ENCODE data around the gene MAP7D2.
A peak's percentile ranks its signal among the peaks of the same experiment; 100 is the strongest.

The MAP7D2 gene

DNA sequence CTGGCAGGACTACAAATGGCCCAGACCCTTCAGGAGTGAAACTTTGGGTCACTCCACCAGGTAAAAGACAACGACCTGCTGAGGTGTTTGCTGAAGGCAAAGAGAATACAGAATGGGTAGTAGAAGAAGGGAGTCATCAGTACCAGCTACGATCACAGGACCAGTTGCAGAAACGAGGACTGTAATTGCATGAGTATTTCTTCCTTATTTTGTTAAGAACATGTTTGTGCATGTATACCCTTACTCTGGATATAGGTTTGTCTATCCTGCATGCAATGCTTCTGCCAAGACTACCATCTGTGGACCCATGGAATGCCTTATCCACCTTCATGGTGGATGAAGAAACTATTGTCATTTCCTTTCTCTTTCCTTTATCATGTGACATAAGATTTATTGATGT lies 77.7 kb downstream of the MAP7D2 start:
- no peak for DNase-seq (ENCODE audit: low spot score)

DNA sequence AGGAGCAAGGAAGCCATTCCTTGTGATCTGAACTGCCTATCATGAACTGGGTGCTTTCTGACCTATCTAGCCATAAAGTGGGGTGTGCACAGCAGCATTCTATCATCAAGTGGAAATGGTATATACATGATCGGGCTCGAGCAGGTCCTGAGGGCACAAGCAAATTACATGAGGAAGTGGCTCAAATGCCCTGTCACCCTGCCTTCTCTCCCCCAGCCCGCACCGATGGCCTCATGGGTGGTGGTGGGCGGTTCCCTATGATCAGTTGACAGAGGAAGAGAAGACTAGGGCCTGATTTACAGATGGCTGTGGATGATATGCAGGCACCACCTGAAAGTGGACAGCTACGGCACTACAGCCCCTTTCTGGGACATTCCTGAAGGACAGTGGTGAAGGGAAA lies 79.5 kb downstream of the MAP7D2 start:
- DNase-seq (ENCODE audit: low spot score): no peak

DNA sequence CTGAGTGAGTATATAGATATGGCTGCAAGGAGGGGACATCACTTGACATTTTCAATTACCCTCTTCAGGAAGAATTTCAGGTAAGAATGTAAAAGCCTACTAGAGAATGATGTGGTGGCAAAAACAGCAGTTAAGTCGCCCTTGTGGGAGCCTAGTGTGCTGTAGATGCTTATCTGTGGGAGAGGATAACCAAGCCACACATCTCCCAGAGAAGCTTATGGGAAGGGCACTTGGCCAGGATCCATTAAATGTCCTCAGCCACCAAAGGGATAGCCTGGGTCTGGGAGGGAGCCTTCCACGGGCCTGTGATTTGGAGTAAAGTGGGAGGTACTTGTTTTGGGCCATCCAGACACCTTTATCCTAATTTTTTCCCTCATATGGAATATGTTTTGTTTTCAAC lies 84.5 kb downstream of the MAP7D2 start:
- no peak for DNase-seq (ENCODE audit: low spot score)

DNA sequence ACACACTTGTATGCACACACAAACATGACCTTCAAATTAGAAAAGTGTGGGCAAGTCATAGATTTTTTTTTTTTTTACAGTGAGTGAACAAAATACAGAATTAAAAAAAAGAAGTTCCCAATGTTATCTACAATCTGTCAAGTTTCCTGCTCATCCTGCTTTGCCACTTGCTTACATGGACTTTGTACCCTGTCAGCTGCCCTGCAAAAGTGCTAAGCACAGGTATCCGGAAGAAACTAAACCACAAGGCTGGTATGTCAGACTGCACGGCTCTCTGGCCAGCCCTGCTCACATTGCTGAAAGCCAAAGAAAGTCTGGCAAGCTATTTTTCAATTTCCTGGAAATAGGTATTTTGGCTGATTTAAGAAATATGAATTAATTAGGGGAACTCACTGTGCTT lies 87.0 kb downstream of the MAP7D2 start:
- no peak for DNase-seq (ENCODE audit: low spot score)

DNA sequence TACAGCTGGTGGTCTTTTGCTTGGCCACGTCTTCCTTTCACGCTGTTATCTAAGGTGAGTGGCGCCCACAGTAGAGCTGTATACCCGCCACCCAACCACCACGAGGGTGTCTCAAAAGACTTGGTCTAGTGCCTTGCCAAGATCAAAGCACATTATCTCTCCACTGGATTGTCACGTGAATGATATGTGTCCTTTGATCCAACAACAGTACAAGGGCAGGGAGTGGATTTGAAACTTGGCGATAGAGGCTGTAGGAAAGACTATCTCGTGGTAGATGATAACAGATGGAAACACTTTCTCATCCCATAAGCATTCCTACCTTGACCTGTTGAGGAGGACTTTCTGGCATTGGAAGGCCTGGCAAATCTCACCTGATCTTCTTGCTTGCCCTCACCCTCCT lies 88.1 kb downstream of the MAP7D2 start:
- no peak for DNase-seq (ENCODE audit: low spot score)

DNA sequence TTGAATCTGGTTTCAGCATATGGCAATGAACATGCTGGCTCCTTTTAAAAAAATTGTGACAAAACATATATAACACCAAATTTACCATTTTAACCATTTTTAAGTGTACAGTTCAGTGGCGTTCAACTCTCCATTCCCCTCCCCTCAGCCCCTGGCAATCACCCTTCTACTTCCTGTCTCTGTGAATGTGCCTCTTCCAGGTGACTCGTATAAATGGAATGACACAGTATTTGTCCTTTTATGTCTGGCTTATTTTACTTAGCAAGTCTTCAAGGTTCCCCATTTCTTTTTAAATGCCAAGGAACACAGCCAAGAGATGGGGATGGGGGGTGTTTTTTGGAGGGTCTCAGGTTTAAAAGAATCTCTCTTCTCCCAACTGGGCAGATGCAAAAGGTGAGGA lies 90.4 kb downstream of the MAP7D2 start:
- DNase-seq (ENCODE audit: low spot score): no peak

DNA sequence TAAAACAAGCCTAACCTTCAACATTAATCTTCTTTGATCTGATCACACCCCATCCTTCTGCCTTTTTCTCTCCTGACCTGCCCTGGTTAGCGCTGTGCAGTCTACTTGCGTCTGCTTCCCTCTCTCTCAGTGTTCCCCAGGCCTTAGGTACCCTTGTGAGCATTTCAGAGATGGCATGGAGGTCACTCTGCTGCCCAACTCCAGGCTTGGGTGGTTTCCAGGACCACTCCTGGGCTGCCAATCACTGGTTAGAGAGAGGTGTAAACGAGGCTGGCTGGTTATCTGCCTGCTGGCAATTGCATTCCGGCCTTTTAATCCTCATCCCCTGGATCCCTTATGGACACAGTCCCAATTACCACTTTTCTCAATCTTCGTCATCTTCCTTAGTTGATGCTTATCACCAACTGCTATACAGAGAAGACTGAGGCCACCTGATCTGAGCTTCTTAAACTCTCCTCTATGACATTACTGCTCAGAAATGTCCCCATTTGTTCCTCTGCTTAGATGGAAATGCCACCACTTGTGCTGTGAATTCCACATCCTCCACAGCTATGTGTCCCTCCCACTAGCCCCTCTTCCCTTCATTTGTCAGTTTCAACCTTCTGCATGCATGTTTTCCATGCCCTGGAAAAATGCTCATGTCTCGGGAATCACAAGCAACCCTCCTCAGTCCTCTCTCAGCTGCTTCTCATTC lies 96.9 kb downstream of the MAP7D2 start:
- no peak for DNase-seq (ENCODE audit: low spot score)

DNA sequence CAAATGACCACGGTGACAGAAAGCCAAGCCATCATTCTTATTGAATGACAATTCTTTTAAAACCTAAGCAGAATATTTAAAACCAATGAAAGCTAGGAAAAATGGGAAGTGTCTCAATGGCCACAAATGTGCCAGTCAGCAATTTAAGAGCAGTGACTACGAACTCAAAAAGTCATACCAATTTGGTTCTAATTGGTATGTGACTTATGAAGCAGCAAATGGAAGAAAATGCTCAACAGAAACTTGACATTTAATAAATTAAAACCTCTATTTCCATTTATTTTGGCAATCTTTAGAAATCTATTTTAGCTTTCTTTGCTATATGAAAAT lies 100.1 kb downstream of the MAP7D2 start:
- DNase-seq (ENCODE audit: low spot score): no peak

DNA sequence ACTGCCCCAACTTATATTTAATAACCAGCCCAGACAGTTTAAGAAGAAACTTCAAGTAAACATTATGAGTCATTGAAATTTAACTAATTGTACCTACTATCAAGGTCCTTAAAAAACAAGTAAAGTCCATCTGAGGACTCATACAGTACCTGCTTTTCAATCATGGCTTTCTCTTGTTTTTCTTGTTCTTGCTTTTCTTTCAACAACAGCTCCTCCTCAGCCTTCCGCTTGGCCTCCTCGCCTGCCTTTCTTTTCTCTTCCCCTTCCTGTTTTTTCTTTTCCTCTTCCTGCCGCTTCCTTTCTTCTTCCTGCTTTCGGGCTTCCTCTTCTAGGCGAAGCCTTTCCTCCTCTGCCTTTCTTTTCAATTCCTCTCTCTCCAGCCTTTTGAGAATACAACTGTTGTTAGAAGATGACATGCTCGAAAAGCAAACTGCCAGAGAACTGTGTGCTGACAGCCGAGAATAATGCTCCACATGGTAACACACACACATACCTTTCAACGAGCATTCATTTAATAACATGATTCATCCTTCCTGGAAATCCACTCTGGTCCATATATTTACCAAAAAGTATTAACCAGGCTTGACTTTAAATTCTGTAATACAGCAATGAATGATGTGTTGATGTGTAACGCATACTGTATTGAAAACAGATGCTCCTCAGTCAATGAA lies 100.6 kb downstream of the MAP7D2 start:
- no peak for DNase-seq (ENCODE audit: low spot score)

DNA sequence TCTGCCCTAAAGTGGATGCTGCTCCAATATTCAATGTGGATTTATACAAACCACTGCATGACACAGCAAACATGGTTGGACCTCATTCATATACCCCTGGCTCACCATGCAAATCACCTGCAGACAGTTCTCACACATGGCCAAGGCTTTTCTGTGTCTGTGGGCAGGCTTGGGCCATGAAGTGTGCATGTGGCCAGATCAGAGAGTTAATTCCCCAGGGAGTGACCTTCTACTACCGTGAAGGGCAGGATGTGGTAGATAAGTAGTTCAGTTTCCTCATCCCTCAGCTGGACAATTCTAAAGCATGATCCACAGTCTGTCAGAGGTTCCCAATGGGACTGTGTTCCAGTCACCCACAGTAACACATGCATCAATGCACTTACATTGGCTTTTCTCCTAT lies 101.3 kb downstream of the MAP7D2 start:
- no peak for DNase-seq (ENCODE audit: low spot score)

DNA sequence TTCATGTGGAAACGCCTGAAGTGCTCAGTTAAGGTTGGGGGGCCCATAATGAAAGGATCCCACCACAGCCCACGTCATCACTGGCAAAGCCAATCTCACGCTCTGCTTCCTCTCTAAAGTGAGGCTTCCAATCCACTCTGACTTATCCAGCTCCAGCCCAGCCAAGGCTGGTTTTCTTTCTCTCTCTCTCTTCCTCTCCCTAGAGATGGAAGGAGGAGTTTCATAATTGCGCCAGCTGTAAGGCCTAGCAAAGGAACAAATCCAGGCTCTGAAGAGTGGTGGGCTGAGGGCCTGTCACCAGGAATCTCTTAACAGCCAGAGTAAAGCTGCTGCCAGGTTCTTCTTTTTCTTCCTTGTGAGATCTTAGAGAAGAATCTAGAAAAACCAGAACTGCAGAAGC lies 105.1 kb downstream of the MAP7D2 start:
- DNase-seq (ENCODE audit: low spot score): no peak

DNA sequence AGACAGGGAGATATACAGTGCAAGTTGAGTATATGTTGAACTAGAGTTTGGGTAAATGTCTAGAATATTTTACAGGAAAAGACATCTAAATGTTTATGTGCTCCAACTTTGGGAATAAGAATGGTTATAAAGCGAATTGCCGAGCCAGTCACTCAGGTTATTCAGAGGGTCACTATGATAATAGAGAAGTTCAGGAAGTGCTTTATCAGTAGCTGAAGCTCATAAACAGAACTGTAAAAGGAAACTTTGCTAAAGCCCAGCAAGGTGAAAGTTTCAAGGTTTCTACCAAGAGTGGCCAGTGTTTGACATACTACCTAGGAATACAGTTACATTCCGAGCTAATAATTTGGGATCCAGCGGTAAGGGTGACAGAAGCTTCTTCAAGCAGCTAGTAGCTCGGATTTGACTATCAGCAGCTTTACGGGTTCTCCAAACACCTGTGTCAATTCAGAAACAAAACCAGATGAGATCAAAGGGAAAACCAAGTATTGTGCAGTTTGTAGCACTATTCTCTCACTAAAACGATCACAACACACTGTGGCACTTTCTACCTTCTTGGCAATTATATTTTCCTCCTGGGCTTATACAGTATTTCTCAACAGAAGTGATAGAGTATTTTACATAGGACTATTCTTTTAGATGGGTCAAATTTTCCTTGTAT lies 108.6 kb downstream of the MAP7D2 start:
- DNase-seq (ENCODE audit: low spot score): no peak

DNA sequence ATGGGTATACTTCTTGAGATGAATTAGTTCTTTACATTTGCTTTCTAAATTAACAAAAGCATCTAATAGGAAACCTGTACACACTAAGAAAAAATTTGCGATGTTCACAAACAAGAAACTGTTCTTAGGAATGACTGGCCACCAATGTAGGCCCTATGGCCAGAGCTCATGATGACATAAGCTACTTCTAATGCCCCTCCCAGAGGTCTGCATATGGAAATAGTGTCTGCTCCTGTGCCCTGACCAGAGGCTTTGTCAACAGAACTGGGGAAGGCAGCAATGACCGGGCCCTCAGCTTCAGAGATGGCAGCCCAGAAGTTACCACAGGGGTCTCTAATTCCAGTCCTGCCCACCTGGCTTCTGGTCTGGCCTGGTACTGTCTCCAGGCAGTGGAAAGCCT lies 110.8 kb downstream of the MAP7D2 start:
- no peak for DNase-seq (ENCODE audit: low spot score)

DNA sequence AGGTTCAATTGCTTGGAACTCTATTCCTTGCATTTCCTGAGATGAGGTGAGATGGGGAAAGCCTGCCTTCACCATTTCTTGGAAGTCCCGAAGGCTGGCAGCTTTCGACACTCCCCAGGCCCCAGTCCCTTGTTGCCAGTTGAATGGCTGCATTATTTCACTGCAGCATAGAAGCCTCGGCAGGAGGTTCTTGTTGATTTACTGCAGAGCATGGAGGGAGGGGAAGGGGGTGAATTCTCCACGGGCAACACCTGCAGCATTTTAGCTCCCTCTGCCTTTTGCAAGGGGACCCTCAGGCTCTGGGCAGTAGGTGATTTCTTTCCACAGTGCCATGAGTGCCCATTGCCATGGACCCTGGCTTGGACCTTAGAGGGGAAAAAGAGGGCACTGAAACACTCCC lies 115.1 kb downstream of the MAP7D2 start:
- DNase-seq (ENCODE audit: low spot score): no peak

DNA sequence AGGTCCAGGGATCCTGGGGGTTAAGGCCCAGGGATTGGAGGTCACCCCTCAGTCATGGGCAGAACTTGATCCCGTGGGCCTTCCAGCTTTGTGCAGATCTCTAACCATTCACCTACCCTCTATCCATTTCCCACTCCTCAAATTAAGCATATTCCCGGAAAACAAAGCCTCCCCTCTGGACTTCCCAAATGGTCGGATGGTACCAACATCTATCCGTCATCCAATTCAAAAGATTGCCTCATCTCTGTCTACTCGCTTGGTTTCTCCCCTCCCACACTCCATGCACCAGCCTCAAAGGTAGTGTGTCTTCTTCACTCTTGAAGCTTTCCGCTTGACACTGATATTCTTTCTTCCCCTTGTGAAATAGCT lies 125.4 kb downstream of the MAP7D2 start:
- DNase-seq (ENCODE audit: low spot score): peak; percentile 3

DNA sequence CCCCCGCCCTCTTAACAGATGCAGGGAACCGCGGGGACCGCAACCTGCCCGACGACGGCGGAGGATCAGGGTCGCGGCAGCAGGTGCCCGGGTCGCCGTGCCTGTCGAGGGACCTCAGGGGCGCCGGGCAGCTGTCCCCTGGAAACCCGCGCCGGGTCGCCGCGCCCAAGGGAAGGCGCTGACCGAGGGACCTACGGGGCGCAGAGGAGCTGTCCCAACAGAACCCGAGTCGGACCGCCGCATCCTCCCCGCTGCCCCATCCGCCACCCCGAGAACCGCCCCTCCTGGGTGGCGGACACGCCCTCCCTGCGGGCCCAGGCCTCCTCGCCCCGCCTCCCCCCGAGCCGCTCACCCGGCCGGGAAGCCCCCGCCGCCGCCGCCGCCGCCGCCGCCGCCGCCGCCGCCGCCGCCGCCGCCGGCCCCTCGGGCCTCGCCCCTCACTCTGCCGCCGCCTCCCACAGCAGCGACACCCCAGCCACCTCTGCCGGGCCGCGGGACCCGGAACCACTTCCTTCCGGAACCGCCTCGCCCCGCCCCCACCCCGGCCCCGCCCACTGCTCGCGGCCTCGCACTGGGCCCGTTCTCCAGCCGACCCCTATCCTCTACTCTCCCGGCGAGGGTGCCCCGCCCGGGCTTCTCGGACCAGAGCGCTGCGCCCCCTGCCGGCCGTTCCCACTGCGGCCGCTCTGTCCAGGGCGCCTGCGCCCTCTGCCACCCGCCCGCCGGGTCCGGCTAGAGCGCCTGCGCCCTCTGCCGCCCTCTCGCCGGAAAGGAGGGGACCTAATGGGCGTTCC lies 126.0 kb downstream of the MAP7D2 start, which contains the start of gene BCLAF3:
Gene BCLAF3, minus strand, starts transcription at position 506 of the 794 bp plus-strand sequence. CDS start 20,797 bp downstream, outside the sequence.
- DNase-seq (ENCODE audit: low spot score): peak; percentile 89

DNA sequence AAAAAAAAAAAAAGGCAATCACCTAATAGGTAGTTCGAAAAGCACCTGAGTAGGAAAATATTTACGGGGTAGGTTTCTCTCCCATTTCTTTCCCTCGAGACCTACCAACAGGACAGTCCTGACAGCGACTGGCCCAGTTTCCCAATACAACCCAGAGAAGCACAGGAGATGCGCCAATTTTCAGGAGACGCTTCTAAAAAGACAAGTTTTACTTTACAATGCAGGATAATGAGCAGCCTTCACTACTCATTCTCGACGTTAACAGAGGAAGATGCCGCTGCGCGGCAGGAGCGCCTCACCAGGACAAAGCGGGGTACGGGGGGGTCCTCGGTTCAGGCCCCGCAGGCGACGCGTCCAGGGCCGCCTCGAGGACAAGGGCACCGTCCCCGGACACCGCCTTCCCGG lies 126.6 kb downstream of the MAP7D2 start:
- DNase-seq (ENCODE audit: low spot score): peak; percentile 2

DNA sequence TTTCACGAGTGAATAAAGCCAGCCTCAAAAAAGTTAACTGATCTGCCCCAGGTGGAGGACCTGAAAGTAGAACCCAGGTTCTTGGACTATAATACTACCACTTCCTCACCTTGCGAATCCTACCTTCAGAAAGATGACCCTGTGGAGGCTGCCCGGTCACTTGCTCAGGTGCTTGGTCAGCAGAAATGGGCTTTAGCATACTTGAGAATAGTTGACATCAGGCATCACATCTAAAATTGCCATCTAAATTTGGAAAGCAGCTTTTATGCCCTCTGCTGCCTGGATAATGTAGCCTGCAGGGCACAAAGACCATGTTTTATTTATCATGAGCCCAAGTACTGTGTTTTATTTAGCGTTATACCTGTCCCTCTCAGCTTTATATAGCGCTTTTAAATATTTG lies 128.9 kb downstream of the MAP7D2 start:
- DNase-seq (ENCODE audit: low spot score): no peak

DNA sequence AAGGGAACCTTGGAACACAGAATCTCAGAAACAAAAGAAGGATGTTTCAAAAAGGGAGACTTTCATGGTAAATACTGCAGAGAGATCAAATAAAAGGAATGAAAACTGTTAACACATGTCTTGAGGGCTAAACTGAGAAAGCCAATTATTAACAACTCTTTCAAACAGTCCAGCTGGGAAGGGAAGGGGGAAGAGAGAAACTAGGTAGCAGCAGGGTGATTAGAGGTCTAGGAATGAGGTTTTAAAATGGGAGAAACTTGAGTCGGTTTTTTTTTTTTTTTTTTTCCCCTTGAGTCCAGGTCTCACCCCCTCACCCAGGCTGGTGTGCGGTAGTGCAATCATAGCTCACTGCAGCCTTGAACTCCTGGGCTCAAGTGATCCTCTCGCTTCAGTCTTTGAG lies 130.2 kb downstream of the MAP7D2 start:
- DNase-seq (ENCODE audit: low spot score): no peak

DNA sequence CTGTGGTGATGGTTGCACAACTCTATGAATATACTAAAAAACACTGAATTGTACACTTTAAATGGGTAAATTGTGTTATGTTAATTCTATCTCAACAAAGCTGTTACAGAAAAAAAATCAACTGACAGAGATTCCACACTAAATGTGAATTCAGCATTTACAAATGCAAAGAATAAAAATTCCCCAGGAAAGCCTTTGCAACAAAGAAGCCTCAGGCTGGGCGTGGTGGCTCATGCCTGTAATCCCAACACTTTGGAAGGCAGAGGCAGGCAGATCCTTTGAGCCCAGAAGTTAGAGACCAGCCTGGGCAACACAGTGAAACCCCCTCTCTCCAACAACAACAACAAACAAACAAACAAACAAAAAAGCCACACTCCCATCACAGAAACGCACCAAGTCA lies 134.8 kb downstream of the MAP7D2 start:
- DNase-seq (ENCODE audit: low spot score): no peak

DNA sequence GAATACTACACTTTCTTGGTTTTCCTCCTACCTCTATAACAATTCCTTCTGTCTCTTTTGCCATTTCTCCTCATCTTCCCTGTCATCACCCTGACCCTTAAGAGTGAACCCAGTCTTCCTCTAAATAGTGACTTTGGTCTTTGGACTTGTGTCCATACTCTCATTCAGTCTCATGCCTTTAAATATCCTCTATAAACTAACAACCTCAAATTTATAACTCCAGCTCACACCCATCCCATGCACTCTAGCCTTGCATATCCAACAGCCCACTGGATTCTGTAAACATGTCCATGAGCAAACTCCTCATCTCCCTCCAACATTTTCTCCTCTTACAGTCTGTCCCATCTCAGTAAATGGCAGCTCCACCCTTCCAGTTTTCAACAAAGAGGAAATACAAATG lies 140.9 kb downstream of the MAP7D2 start:
- no peak for DNase-seq (ENCODE audit: low spot score)

DNA sequence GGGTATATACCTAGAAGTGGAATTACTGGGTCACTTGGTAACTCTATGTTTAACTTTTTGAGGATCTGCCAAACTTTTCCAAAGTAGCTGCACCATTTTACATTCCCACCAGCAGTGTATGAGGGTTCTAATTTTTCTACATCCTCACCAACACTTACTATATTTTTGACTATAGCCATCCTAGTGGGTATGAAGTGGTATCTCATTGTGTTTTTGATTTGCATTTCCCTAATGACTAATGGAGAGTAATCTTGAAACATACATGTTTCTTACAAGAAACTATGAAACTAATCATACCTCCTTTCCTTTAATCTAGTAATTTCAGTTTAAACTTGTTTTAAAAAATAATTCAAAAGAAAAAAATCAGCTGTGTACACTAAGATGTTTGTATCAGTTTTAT lies 143.7 kb downstream of the MAP7D2 start:
- no peak for DNase-seq (ENCODE audit: low spot score)

DNA sequence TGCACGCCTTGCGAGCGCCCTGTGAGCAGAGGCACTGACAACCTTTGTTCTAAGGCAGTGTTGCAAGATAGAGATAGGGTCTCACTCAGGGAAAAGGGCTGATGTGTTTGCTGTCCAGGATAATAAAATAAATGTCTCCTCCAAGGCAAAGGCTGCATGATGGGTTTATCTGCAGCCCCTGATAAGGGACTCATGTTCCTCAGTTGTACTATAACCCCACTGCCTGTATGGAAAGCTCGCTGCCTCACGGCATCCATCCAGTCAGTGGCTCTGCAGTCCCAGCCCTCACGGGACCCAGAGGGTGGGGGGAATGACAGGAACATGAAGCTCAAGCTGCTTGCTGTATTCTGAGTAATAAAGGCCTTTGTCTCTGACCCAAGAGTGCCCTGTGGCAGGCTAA lies 148.4 kb downstream of the MAP7D2 start:
- DNase-seq (ENCODE audit: low spot score): no peak

Measured in COLO829 (cell line).